ENCODE data around the gene PGAM2.

GRCh38 chr7:44103923-44104859 lies 38.8 kb upstream of the PGAM2 start, which contains the start of gene AEBP1:
- TF ChIP-seq, protein P1, sequence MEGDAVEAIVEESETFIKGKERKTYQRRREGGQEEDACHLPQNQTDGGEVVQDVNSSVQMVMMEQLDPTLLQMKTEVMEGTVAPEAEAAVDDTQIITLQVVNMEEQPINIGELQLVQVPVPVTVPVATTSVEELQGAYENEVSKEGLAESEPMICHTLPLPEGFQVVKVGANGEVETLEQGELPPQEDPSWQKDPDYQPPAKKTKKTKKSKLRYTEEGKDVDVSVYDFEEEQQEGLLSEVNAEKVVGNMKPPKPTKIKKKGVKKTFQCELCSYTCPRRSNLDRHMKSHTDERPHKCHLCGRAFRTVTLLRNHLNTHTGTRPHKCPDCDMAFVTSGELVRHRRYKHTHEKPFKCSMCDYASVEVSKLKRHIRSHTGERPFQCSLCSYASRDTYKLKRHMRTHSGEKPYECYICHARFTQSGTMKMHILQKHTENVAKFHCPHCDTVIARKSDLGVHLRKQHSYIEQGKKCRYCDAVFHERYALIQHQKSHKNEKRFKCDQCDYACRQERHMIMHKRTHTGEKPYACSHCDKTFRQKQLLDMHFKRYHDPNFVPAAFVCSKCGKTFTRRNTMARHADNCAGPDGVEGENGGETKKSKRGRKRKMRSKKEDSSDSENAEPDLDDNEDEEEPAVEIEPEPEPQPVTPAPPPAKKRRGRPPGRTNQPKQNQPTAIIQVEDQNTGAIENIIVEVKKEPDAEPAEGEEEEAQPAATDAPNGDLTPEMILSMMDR (conservative IDR thresholded peaks at IDR 0.05; ENCODE audit: low read depth in 2 of 2): peak; percentile 14 to 34; a peak in 2 of 4 replicates
- TF ChIP-seq EZH2 (IDR thresholded peaks at IDR 0.05; ENCODE audit: low read depth, unreplicated experiment) (no peak), POLR2AphosphoS5 (IDR thresholded peaks at IDR 0.05; ENCODE audit: low read depth) (0 out of 2 replicates have a peak, but pooled peaks have one; percentile 31), CREB1 (CRISPR knock-in tag; IDR thresholded peaks at IDR 0.05; ENCODE audit: low read depth) (no peak), JUNB (IDR thresholded peaks at IDR 0.05; ENCODE audit: unreplicated experiment) (no peak), EZH2phosphoT487 (IDR thresholded peaks at IDR 0.05; ENCODE audit: unreplicated experiment) (no peak), ZNF331 (CRISPR knock-in tag; IDR thresholded peaks at IDR 0.05; ENCODE audit: low read depth) (no peak)
- TF ChIP-seq, protein P2, sequence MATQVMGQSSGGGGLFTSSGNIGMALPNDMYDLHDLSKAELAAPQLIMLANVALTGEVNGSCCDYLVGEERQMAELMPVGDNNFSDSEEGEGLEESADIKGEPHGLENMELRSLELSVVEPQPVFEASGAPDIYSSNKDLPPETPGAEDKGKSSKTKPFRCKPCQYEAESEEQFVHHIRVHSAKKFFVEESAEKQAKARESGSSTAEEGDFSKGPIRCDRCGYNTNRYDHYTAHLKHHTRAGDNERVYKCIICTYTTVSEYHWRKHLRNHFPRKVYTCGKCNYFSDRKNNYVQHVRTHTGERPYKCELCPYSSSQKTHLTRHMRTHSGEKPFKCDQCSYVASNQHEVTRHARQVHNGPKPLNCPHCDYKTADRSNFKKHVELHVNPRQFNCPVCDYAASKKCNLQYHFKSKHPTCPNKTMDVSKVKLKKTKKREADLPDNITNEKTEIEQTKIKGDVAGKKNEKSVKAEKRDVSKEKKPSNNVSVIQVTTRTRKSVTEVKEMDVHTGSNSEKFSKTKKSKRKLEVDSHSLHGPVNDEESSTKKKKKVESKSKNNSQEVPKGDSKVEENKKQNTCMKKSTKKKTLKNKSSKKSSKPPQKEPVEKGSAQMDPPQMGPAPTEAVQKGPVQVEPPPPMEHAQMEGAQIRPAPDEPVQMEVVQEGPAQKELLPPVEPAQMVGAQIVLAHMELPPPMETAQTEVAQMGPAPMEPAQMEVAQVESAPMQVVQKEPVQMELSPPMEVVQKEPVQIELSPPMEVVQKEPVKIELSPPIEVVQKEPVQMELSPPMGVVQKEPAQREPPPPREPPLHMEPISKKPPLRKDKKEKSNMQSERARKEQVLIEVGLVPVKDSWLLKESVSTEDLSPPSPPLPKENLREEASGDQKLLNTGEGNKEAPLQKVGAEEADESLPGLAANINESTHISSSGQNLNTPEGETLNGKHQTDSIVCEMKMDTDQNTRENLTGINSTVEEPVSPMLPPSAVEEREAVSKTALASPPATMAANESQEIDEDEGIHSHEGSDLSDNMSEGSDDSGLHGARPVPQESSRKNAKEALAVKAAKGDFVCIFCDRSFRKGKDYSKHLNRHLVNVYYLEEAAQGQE (IDR thresholded peaks at IDR 0.05; ENCODE audit: unreplicated experiment): no peak
- TF ChIP-seq, protein P3, sequence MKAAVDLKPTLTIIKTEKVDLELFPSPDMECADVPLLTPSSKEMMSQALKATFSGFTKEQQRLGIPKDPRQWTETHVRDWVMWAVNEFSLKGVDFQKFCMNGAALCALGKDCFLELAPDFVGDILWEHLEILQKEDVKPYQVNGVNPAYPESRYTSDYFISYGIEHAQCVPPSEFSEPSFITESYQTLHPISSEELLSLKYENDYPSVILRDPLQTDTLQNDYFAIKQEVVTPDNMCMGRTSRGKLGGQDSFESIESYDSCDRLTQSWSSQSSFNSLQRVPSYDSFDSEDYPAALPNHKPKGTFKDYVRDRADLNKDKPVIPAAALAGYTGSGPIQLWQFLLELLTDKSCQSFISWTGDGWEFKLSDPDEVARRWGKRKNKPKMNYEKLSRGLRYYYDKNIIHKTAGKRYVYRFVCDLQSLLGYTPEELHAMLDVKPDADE (IDR thresholded peaks at IDR 0.05): no peak
